Right lobe of liver (tissue), 6 donors: ENCODE results near the gene BPIFB1. TPM values are rescaled to one million over a fixed set of nuclear protein-coding genes. Genes with fewer than 3 reads are reported as not detected.

Source experiments
- ATAC-seq, 4 donors: fragments of 200-7000 bp; cut with Tn5 transposase; one replicate each; pipeline ENCODE4 v1.9.1; 2020; ENCODE audit warnings: mild to moderate bottlenecking in 4 of 4, moderate library complexity in 4 of 4
- DNase-seq, 3 donors: peaks; one replicate each; pipeline ENCODE4 v3.0.0-alpha.2; 2020
- H3K27ac ChIP-seq, 3 donors: fragments of 200-600 bp; one replicate each; pipeline ENCODE4 v1.8.0; 2022
- H3K27me3 ChIP-seq, 2 donors: fragments of 200-600 bp; one replicate each; pipeline ENCODE4 v1.8.0; 2022
- H3K36me3 ChIP-seq, 4 donors: fragments of 200-600 bp; sonication (generic) in 1 of 4; one replicate each; pipeline versions ENCODE4 v1.5.1 to v1.8.0; 2017 to 2022; ENCODE audit warnings: control low read depth in 1 of 4
- H3K4me1 ChIP-seq, 4 donors: fragments of 200-600 bp; sonication (generic) in 1 of 4; one replicate each; pipeline versions ENCODE4 v1.5.1 to v1.8.0; 2017 to 2022; ENCODE audit warnings: control low read depth in 1 of 4
- H3K4me3 ChIP-seq, 3 donors: fragments of 200-600 bp; one replicate each; pipeline ENCODE4 v1.8.0; 2022
- H3K9me3 ChIP-seq, 4 donors: fragments of 200-600 bp; sonication (generic) in 1 of 4; one replicate each; pipeline versions ENCODE4 v1.5.1 to v1.8.0; 2017 to 2022; ENCODE audit warnings: control low read depth in 1 of 4
- POLR2A ChIP-seq: fragments of 450-650 bp; IDR thresholded peaks from one replicate; pipeline ENCODE4 v1.6.1; 2017; ENCODE audit warnings: antibody characterized with exemption, mild to moderate bottlenecking
- WGBS: methylation state at CpG from one replicate; pipeline ENCODE4 v1.1.6; 2018; ENCODE audit warnings: low coverage, low lambda C conversion rate; ENCODE audit not compliant: insufficient coverage; ENCODE audit errors: missing lambda C conversion rate; 5-methylcytosine and 5-hydroxymethylcytosine counted together
- intact Hi-C, 2 donors: fragments of 100-400 bp; cut with DNase I; formaldehyde crosslinking; loops; one replicate each; pipeline versions ENCODE4 v1.11.2 to v1.14.1; 2022
- total RNA-seq, 6 experiments: library from RNA; depleted of rRNA in 2 of 6; stranded (reverse); fragments of >200 nt in 2 of 6; fragmentation: NEBNext Ultra II Directional in 3 of 6; extraction: Animal tissue kit (Norgen Biotek cat#: 25700) in 3 of 6; gene quantifications; one replicate each; pipeline versions ENCODE4 v1.1.0 to v1.2.4, GENCODE V29; 2016 to 2023
- TF ChIP-seq, protein P1 (sequence below), 4 donors: fragments of 200-600 bp in 3 of 4; fragments of 450-650 bp in 1 of 4; IDR thresholded peaks; one replicate each; pipeline versions ENCODE4 v1.5.1 to v1.8.0; 2016 to 2022; ENCODE audit warnings: antibody characterized with exemption in 4 of 4, mild to moderate bottlenecking in 2 of 4
- donor health status: DM: no; HTN: yes; CAD: no.
- donor health status: DM: no; HTN: no; CAD: no.
- donor health status: DM: no; HTN: no; CAD: no.
- donor health status: DM: no; HTN: yes; CAD: no.
- donor health status: DM: no; HTN: yes; CAD: no.

The BPIFB1 gene
- total RNA-seq, 6 experiments from 2014 or later, result not detected

DNA sequence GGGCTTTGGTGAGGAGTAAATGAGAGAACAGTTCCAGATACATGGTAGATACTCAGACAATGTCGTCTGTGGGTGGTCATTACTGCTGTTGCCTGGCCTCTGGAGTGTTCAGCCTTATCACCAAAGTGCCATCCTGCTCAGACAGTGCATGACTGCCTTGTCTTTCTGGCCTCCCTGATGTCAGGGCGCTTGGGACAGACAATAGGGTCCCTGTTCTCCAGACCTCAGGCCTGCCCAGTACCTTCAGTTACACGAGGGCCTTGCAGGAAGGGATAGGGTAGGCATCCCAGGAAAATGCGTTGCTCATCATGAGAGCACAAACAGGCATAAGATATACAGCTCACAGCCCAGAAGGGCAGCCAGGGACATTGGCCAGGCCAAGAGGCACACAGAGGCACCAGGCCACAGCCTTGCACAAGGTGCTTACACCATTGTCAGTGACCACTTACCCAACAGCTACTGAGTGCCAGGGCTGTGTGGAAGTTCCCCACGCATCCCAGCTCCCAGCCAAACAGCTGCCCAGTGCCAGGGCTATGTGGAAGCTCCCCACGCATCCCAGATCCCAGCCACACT, 27.4 kb downstream of the BPIFB1 start:
- H3K27ac ChIP-seq, result no peak overlapping the region
- H3K4me3 ChIP-seq, result no peak overlapping the region
- intact Hi-C loops, result no loop called here
- TF ChIP-seq POLR2A, result no peak
- TF ChIP-seq, protein P1, sequence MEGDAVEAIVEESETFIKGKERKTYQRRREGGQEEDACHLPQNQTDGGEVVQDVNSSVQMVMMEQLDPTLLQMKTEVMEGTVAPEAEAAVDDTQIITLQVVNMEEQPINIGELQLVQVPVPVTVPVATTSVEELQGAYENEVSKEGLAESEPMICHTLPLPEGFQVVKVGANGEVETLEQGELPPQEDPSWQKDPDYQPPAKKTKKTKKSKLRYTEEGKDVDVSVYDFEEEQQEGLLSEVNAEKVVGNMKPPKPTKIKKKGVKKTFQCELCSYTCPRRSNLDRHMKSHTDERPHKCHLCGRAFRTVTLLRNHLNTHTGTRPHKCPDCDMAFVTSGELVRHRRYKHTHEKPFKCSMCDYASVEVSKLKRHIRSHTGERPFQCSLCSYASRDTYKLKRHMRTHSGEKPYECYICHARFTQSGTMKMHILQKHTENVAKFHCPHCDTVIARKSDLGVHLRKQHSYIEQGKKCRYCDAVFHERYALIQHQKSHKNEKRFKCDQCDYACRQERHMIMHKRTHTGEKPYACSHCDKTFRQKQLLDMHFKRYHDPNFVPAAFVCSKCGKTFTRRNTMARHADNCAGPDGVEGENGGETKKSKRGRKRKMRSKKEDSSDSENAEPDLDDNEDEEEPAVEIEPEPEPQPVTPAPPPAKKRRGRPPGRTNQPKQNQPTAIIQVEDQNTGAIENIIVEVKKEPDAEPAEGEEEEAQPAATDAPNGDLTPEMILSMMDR (IDR thresholded peaks at IDR 0.05), result no peak
- no peak for DNase-seq
- ATAC-seq, result peak in 2 of 4 donors; percentile 25 to 64
- H3K36me3 ChIP-seq, result no peaks in the 10 kb centered on the region
- WGBS, result 69% methylated on average over 6 of the region's 6 CpGs
- no peaks in the 10 kb centered on the region for H3K27me3 ChIP-seq
- H3K4me1 ChIP-seq, result no peaks in the 10 kb centered on the region
- no peaks in the 10 kb centered on the region for H3K9me3 ChIP-seq

DNA sequence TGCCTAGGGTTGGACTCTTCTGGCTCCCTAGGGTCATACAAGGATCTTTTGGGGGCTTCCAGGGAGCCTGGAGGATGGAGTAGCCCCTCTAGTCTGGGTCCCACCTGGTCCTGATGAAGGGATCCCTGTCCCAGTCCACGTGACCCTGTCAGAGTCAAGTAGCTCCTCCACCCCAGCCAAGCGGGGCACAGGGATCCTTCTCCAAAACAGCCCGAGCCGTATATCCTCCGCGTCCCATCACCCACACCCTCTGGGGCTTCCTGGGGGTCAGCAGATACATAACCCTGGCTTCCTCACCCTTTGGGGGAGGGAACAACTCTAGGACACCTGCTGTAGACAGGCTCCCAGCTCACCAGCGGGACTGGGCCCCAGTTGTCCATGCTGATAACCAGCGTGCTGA, 28.0 kb downstream of the BPIFB1 start:
- H3K27me3 ChIP-seq, result no peaks in the 10 kb centered on the region
- no peak for TF ChIP-seq POLR2A
- TF ChIP-seq, protein P1 (IDR thresholded peaks at IDR 0.05), result no peak
- H3K36me3 ChIP-seq, result no peaks in the 10 kb centered on the region
- H3K9me3 ChIP-seq, result no peaks in the 10 kb centered on the region
- no peak for ATAC-seq
- WGBS, result 89% methylated on average over 3 of the region's 8 CpGs
- no peak overlapping the region for H3K27ac ChIP-seq
- no peak for DNase-seq
- intact Hi-C loops, result no loop called here
- H3K4me3 ChIP-seq, result no peak overlapping the region
- no peaks in the 10 kb centered on the region for H3K4me1 ChIP-seq

DNA sequence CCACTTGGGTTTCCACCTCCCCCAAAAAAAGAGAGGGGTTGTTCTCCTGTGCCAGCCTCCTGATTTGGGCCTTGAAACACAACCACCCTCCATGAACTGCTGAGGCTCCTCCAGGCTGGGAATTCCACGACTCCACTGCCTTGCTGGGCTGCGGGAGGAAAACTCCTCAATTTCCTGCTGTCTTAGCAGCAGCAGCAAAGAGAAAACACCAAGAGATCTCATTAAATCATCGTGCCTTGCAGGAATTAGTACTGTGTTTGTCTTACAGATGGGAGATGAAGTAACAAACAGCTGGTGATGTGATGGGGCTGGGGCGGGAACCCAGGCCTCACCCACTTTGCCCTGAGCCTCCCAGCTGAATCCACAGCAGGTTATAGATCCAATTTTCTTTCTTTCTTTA, 29.0 kb downstream of the BPIFB1 start:
- WGBS, result 55% methylated on average over 3 of the region's 4 CpGs
- H3K36me3 ChIP-seq, result no peaks in the 10 kb centered on the region
- ATAC-seq, result no peak
- H3K4me1 ChIP-seq, result no peaks in the 10 kb centered on the region
- TF ChIP-seq, protein P1 (IDR thresholded peaks at IDR 0.05), result no peak
- no peak for TF ChIP-seq POLR2A
- no peak for DNase-seq
- no peaks in the 10 kb centered on the region for H3K27me3 ChIP-seq
- H3K9me3 ChIP-seq, result no peaks in the 10 kb centered on the region
- intact Hi-C loops, result no loop called here
- no peak overlapping the region for H3K27ac ChIP-seq
- no peak overlapping the region for H3K4me3 ChIP-seq

DNA sequence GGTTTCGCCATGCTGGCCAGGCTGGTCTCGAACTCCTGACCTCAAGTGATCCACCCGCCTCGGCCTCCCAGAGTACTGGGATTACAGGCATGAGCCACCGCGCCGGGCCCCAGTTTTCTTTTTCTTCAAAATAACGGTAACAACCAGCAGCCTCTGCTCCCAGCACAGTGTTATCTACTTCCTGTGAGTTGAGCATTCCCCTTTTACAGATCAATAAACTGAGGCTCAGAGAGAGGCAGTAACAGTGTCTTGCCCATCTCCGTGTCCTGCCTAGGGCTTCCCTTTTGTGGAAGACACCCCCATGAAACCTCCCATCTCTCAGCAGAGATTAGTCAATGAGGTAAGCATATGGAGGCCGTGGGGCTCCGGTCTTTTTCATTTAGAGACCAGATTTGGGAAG, 29.6 kb downstream of the BPIFB1 start:
- no peak for ATAC-seq
- intact Hi-C loops, result no loop called here
- 82% methylated on average over 11 of the region's 11 CpGs for WGBS

More for the DNA sequence above, 29.6 kb downstream of the BPIFB1 start:
- H3K27ac ChIP-seq, result no peak overlapping the region
- H3K27me3 ChIP-seq, result no peaks in the 10 kb centered on the region
- DNase-seq, result no peak
- H3K4me3 ChIP-seq, result no peak overlapping the region
- H3K36me3 ChIP-seq, result no peaks in the 10 kb centered on the region
- no peaks in the 10 kb centered on the region for H3K9me3 ChIP-seq
- TF ChIP-seq, protein P1 (IDR thresholded peaks at IDR 0.05), result no peak
- no peak for TF ChIP-seq POLR2A
- H3K4me1 ChIP-seq, result no peaks in the 10 kb centered on the region
